GM21528 (cell line): ENCODE data around the gene NFIC.
"Not testable (repeated sequence)": the region's sequence is repeated elsewhere in the genome, so short reads cannot be mapped to it uniquely, and the experiment has no call there.

Source experiments
- ATAC-seq: cut with Tn5 transposase; IDR thresholded peaks from one replicate; pipeline ENCODE4 v1.9.1; 2021; ENCODE audit warnings: mild to moderate bottlenecking, moderate library complexity; ENCODE audit not compliant: unreplicated experiment, low FRiP score

NFIC gene

DNA sequence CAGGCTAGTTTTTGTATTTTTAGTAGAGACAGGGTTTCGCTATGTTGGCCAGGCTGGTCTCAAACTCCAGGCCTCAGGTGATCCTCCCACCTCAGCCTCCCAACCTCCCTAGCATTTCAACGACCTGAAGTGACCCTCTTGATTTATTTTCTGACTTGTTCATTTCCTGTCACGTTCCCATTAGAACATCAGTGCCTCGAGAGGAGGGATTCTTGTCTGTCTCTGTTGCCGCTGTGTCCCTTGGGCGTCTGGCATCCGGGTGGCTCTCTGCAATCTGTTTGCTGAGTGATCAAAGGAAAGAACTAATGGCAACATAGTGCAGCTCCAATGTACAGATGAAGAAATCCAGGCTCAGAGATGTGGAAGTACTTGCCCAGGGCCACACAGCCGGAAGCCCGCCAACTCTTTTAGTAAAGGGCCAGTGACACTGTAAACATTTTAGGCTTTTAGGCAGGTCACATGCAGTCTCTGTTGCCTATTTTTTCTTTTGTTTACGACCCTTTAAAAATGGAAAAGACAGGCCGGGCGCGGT lies 47.5 kb downstream of the NFIC start:
- no peak for ATAC-seq

DNA sequence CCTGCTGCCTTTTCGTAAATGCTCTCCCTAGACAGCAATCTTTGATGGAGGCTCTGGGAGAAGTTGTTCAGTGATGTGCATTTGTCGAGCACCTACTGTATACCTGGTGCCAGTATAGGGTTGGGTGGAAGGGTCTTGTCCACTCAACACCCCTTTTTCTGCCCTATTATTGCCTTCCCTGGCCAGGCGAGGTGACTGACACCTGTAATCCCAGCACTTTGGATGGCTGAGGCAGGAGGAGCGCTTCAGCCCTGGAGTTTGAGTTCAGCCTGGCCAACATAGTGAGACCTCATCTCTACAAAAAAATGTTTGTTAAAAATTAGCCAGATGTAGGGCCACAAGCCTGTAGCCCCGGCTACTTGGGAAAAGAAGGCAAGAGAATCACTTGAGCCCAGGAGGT lies 49.3 kb downstream of the NFIC start:
- ATAC-seq, result no peak

DNA sequence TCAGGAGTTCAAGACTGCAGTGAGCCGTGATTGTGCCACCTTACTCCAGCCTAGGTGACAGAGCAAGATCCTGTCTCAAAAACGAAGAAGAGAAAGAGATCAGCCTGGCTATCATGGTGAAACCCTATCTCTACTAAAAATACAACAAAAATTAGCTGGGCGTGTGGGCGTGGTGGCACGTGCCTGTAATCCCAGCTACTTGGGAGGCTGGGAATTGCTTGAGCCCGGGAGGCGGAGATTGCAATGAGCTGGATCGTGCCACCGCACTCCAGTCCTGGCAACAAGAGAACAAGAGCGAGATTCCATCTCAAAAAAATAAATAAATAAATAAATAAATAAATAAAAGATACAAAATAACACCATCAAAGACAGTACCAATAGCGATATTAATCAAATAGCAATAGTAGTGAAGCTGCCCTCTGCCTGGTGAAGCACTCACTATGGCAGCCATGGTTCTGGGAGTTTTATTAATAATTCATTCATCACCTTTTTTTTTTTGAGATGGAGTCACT lies 53.9 kb downstream of the NFIC start:
- no peak for ATAC-seq

DNA sequence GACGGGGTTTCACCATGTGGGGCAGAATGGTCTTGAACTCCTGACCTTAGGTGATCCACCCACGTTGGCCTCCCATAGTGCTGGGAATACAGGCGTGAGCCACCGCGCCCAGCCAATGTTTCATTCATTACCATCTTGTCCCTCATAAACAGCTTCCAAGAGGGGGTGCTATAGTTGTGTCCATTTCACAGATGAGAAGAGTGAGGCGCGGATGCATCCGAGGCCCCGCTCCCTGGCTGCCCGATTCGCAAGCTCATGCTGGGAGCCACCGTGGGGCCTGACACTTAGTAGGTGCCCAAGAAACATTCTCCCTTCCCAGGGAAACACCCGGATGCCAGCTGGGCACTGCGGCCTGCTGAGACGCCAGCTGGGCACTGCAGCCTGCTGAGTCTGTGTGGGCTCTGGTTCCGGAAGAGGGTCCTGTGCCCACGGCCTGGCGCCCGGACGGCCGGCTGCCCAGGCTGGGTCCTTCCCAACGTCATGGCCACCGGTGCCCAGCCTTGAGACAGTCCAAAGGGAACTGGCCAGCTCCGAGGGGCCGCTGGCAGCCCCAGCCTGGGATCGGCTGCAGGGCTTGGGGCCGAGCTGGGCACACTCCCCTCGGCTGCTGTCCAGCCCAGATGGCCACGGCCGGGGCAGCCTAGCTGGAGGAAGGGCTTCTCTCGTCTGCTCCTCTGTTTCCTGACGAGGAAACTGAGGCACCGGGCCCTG lies 54.7 kb downstream of the NFIC start:
- ATAC-seq, result no peak

DNA sequence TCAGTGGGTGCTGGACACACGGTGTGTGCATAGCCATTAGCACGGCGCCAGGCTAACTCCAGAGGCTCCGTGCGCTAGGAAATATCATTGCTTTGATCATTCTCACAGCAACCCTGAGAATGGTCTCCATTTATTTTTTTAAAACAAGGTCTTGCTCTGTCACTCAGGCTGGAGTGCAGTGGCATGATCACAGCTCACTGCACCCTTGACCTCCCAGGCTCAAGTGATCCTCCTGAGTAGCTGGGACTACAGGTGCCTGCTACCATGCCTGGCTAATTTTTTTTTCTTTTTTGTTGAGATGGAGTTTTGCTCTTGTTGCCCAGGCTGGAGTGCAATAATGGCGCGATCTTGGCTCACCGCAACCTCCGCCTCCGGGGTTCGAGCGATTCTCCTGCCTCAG lies 55.3 kb downstream of the NFIC start:
- not testable (repeated sequence) for ATAC-seq

DNA sequence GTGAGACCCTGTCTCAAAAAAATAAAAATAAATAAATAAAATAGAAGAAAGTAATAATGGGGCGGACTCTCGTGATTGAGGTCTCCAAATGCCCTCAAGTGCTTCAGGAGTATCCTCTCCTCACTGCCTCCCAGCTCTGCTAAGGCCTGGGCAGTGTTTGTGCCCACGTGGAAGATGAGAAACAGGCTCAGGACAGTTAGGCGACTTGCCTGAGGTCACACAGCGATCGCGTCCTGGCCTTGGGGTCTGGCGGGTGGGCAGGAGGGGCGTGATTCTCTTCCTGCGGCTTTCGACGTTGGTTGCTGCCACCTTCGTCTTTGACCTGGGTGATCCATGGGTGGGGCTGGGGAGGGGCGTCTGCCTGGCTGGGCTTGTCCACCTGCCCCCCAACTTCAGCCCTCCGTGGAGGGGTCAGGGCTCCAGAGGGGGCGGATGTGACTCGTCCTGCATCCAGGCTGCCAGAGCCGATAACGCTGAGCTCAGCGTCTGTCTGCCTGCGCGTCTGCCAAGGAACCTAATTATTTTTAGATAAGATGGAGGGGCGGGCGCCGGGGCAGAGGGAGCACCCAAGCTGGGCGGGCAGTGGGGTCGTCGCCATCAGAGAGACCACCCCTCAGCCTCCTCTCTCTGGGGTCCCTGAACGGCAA lies 56.9 kb downstream of the NFIC start:
- no peak for ATAC-seq

DNA sequence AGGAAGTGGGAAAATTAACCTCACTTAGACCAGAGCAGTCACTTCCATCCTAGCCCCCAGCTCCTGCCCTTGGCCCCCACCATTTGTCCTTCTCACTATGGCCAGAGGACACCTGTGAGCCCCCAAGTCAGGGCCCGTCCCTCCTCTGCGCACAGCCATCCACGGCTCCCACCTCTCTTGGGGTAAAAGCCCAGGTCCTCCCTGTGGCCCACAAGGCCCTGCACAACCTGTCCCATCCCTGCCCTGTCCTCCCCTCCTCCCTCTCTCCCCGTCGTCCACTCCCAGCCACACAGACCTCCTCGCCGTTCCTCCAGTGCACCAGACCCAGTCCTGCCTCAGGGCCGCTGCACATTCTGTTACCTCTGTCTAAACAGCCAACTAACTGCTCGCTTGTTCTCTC lies 60.0 kb downstream of the NFIC start:
- ATAC-seq, result no peak

DNA sequence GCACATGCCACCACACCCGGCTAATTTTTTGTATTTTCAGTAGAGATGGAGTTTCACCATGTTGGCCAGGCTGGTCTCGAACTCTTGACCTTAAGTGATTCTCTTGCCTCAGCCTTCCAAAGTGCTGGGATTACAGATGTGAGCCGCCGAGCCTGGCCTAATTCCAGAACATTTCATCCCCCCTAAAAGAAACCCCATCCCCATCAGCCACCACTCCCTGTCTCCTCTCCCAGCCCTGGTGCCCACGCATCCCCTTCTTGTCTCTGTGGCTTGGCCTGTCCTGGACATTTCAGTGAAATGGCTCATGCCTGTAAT lies 63.9 kb downstream of the NFIC start:
- ATAC-seq, result not testable (repeated sequence)

DNA sequence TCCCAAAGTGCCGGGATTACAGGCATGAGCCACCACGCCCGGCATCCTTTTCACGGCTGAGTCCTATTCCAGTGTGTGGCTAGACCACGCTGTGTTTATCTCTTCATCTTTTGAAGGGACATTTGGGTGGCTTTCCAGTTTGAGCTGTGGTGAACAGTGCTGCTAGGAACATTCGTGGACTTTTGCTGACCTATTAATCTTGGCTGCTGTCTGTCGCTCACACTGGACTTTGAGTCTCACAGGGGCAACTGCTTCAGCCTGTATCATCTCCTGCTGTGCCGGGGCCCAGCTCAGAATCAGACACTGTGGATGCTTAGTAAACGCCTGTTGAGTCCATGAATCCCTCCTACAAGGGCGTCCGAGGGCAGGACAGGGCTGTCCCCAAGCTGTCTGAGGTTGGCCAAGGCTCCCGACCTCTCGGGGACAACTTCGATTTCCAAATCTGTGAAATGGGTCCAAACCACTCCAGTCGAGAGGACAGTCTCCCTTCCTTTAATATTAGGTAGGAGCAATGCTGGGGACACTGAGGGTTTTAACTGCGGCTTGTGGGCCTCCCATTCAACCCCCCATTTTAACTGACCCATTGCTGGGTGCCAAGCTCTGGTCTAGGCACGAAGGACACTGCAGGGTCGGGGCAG lies 65.5 kb downstream of the NFIC start:
- ATAC-seq, result no peak

DNA sequence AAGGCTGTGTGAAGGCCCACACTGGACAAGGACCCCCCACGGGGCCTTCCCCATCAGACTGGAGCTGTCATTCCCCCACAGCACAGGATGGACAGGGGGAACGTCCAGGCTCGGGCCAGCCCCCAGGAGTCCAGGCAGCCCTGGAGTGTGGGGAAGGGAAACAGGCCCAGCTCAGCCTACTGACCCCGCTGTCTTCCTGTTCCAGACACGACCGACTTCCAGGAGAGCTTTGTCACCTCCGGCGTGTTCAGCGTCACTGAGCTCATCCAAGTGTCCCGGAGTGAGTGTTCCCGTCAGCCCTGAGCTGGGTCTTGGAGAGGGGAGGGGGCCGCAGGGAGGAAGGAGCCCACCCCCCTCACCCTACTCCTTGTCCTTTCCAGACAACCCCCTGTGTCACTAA lies 66.9 kb downstream of the NFIC start:
- no peak for ATAC-seq

DNA sequence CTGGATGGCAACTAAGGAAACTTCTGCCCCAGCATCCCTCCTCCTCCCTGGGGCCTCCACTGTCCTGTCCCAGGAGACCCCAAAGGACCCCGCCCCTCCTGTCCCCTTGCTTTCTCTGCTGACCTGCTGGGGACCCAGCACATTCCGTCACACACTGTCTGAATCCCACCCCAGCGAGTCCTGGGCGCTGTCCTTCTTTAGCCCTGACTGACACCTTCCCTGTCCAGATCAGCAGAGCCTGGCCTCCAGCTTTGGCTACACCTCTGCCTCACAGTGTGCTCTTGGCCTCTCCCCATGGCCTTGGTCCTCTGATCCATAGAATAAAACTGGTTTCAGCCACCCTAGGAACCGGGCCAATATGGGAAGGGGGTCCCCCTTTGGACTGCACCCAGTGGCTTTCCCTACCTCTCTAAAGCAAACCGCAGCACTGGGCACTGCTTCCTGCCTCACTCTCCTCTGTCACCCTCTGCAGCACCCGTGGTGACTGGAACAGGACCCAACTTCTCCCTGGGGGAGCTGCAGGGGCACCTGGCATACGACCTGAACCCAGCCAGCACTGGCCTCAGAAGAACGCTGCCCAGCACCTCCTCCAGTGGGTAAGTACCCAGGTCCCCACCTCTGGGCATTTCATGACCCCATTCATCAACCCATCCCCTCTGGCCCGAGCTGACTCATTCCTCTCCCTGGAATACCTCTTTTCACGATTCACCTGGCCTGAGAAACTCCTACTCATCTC lies 67.6 kb downstream of the NFIC start:
- ATAC-seq, result no peak

DNA sequence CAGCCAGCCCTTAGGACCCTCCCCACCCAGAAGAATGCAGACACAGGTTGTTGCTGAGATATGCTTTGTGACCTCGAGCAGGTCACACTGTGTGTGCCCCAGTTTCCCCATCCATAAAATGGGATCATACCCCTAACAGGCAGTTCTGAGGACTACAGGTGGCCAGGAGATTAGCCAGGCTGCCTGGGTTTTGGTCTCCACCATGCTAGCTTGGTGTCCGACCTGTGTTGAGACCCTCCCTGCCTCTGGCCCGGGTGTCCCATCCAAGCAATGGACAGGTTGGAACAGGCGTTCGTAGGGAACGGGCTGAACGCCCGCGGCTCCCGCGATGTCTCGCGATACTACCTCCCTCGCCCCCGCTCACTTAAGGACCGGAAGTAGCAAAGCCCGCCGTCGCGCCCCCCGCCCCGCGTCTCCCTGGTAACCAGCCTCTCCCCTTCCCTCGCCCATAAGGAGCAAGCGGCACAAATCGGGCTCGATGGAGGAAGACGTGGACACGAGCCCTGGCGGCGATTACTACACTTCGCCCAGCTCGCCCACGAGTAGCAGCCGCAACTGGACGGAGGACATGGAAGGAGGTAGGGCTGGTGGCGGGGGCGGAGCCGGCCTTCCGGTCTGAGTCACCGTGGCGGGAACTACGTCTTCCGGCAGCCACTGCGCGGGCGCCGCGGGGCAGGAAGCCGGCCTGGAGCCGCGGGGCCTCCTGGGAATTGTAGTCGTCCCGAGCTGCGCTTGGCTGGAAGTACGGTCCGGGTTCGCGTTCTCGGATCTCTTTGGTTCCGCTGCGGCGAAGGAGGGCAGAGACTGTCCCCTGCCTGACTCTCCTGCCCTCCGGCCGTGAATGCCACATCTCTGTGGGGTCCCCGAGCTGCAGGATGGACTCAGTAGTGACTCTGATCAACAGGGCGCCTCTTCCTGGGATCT lies 68.5 kb downstream of the NFIC start:
- ATAC-seq, result peak; percentile 86

DNA sequence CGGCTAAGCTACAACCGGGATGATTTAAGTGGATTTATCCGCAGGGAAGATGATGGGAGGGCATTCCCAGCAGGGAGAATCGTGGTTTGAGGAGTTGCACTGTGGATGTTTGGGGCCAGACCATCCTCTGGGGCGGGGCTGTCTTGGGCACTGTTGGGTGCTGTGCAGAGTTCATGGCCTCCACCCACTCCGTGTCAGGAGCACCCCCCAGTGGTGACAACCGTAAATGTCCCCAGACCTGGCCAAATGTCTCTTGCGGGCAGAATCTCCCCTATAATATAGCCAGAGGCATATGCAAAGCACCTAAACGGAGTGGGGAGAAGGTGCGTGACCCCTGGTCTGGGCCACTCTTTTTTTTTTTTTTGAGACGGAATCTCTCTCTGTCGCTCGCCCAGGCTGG lies 73.7 kb downstream of the NFIC start:
- no peak for ATAC-seq

DNA sequence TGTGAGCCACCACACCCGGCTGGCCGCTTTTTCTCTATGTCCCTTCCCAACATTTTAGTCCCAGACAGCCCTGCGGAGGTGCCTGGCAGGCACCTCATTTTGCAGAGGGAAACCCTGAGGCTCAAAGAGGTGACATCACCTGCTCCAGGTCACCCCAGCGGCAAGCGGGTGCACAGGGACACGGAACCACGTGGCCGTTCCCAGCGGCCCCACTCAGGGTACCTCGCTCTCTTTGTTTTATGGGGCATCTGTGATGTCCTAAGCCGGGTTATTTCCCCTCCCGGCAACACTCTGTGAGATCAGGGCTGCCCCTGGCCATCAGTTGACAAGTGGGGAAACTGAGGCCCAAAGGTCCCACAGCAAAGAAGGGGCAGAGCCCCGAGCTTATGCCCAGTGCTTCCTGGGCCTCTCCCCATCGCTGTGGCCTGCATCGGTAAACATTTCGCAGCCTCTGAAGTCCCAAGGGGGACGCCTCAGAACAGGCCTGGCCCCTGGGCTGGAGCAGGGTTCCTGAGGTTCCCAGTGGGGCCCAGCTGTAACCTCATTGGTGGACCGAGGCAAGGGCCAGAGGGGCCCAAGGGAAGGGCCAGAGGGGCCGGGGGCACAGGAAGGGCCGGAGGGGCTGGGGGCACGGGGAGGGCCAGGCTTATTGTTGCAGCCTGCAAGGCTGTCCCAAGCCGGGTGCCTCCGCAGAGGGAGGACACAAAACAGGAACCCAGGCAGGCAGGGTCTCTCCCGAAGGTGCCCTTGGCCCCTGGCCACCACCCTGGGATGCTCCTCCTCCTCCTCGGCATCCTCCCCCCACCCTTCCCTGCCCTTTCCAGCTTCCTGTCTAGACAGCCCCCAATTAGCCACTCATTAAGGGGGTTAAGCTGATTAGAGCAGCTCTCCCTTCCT lies 75.0 kb downstream of the NFIC start:
- no peak for ATAC-seq

DNA sequence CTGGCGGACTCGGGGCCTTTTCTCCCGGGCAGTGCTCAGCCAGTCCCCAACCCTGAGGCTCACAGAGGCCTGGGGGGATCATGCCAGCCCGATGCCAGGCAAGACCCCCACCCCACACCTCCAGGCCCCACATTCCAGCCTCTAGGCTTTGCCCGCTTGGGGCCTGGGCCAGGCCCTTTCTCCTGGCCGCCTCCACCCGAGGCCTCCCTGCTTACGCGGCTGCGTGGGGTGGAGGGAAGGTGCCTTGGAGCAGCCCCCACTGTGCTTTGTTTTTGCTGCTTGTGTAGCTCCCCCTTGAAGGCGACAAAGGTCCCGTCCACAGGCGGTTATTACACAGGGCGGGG lies 75.6 kb downstream of the NFIC start:
- no peak for ATAC-seq

DNA sequence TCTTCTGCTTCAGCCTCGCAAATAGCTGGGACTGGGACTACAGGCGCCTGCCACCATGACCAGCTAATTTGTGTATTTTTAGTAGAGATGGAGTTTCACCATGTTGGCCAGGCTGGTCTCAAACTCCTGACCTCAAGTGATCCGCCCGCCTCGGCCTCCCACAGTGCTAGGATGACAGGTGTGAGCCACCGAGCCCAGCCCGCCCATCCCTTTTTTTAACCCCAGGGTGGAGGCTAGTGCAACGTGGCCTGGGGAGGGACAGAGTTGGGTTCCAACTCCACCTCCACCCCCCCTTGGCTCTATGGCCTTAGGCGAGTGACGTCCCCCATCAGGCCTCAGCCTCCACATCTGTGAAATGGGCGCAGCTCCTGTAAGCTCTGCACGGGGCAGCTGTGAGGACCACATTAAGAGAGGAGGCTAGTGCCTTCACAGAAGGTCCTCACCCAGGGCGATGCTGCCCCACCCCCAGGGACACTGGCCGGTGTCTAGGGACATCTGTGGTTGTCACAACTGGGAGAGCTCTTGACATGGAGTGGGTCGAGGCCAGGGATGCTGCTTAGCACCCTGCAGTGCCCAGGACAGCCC lies 76.2 kb downstream of the NFIC start:
- ATAC-seq, result no peak

DNA sequence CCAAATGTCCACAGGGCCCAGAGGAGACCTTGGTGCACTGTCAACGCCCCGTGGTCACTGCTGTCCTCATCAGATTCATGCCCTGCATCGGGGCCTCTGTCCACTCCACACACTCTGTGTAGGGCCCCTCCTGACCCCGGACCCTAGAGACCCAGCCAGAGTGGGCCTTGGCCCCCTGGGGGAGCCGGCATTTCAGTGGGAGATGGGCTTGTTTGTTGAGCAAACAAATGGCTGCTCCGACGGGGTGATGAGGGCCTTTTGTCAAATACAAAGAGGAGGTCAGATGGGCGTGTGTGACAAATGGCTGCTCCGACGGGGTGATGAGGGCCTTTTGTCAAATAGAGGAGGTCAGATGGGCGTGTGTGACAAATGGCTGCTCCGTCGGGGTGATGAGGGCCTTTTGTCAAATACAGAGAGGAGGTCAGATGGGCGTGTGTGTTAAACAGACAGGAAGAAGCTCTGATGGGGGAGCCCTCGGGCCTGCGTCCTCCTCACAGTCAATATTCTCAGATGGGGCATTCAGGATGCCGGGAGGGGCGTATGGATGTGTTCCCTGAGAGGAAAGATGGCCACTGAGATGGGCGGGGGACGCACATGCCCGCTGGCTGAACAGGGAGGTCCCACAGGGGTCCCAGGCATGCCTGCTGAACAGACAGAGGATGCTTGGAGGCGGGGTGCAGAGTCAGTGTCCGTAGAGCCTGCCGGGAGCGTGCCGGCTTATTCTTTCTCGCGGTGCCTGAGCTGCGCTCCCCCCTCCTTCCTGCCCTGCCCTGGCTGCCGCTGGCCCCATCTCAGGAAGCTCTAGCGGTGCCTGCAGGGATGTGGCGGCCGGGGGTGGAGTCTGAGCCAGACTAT lies 77.7 kb downstream of the NFIC start:
- no peak for ATAC-seq

DNA sequence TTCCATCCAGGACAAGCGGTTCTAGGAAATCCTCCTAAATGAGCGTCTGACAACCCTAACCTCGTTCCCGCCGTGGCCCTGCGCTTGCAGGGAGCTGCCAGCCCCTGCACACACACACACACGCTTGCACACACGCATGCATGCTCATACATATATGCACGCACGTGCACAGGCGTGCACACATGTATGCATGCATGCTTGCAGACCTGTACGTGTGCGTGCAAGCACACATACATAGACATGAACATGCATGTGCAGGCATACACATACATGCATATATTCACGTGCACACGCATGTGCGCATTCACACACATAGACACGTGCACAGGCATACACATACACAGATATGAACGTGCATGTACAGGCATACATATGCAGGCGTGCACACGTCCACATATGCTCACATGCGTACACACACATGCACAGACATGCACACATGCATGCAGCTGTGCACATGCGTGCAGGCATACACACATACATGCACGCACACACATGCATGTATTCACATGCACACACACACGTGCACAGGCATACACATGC lies 78.4 kb downstream of the NFIC start:
- no peak for ATAC-seq
